Sigmoid colon (tissue), 7 donors: Measurements from ENCODE around the gene SLC38A4. TPM values are rescaled to one million over a fixed set of nuclear protein-coding genes. Genes with fewer than 3 reads are reported as not detected.

Experiments used
- DNase-seq: peaks from one replicate; pipeline ENCODE4 v3.0.0-alpha.2; 2019
- H3K27ac ChIP-seq, 4 donors: fragments of 200-600 bp; sonication (generic); one replicate each; pipeline ENCODE4 v1.5.1; 2016 to 2019; ENCODE audit warnings: mild to moderate bottlenecking in 1 of 4
- H3K27me3 ChIP-seq, 3 donors: fragments of 200-600 bp; sonication (generic); one replicate each; pipeline ENCODE4 v1.5.1; 2019; ENCODE audit warnings: mild to moderate bottlenecking in 1 of 3
- H3K36me3 ChIP-seq, 4 donors: fragments of 200-600 bp; sonication (generic); one replicate each; pipeline ENCODE4 v1.5.1; 2016 to 2019
- H3K4me1 ChIP-seq, 4 donors: fragments of 200-600 bp; sonication (generic); one replicate each; pipeline ENCODE4 v1.5.1; 2017 to 2019
- H3K4me3 ChIP-seq, 4 donors: fragments of 200-600 bp; sonication (generic); one replicate each; pipeline ENCODE4 v1.5.1; 2017 to 2019; ENCODE audit warnings: mild to moderate bottlenecking in 2 of 4, moderate library complexity in 1 of 4
- H3K9me3 ChIP-seq, 4 donors: fragments of 200-600 bp in 3 of 4; sonication (generic) in 3 of 4; one replicate each; pipeline versions ENCODE4 v1.5.1 to v1.6.1; 2013 to 2019
- CTCF ChIP-seq, 4 experiments: fragments of 450-650 bp in 3 of 4; fragments of 200-600 bp in 1 of 4; IDR thresholded peaks; one replicate each; pipeline ENCODE4 v1.5.1; 2016 to 2019; ENCODE audit warnings: antibody characterized with exemption in 4 of 4, mild to moderate bottlenecking in 3 of 4, moderate library complexity in 2 of 4
- EP300 ChIP-seq, 4 donors: sonication (generic); formaldehyde crosslinking; IDR thresholded peaks; one replicate each; pipeline ENCODE4 v1.6.1; 2017; ENCODE audit warnings: antibody characterized with exemption in 4 of 4
- POLR2A ChIP-seq, 2 donors: fragments of 450-650 bp; IDR thresholded peaks; one replicate each; pipeline ENCODE4 v1.6.1; 2016; ENCODE audit warnings: antibody characterized with exemption in 2 of 2, mild to moderate bottlenecking in 2 of 2, moderate library complexity in 2 of 2
- POLR2AphosphoS5 ChIP-seq, 4 donors: sonication (generic); formaldehyde crosslinking; IDR thresholded peaks; one replicate each; pipeline ENCODE4 v1.6.1; 2017; ENCODE audit warnings: antibody characterized with exemption in 4 of 4
- WGBS, 2 donors: extraction: QIAGEN DNeasy Blood & Tissue Kit; methylation state at CpG; one replicate each; pipeline ENCODE4 v1.1.7; 2013; 5-methylcytosine and 5-hydroxymethylcytosine counted together
- intact Hi-C: fragments of 100-400 bp; cut with DNase I; formaldehyde crosslinking; loops from one replicate; pipeline ENCODE4 v1.15.1; 2023
- polyA plus RNA-seq, 3 donors: library from polyadenylated mRNA; stranded (reverse); fragments of 200-250 nt; gene quantifications; one replicate each; pipeline ENCODE4 v1.2.3, GENCODE V29; 2013
- total RNA-seq, 4 donors: library from RNA; depleted of rRNA; stranded (reverse); fragments of >200 nt; gene quantifications; one replicate each; pipeline ENCODE4 v1.1.0, GENCODE V29; 2016
- donor health status: healthy with polysubstance abuse.
- donor health status: Bipolar disorder and iron deficiency.
- donor health status: healthy.

The SLC38A4 gene
- total and polyA plus RNA-seq, 7 donors = 0.39 to 3.5 (median 0.68) TPM

- WGBS, 2 donors = 94 to 96% methylated on average over 1 of the region's 1 CpG
Measured at GRCh38 chr12:46847001-46847400, 21.2 kb upstream of the SLC38A4 start.

DNA sequence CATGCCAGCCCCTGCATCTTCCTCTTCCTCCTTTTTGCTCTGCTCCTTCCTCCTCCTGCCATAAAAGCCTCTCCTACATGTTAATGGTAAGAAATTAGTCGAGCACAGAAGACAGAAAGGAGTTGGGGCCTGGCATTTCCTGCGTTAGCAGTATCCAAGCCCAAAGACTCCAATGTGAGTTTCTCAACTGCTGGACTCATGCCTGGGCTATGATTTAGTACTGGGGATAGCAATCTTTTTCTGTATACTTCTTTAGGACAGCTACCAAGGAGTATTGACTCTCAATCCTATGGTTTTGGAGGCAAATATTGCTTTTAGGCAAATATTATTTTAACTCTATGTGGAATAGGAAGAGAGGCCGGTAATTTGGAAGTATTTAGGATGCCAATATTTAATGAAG, 18.0 kb upstream of the SLC38A4 start:
- no peak for DNase-seq
- Histone ChIP-seq H3K27me3 (no peaks in the 10 kb centered on the region), H3K36me3 (no peaks in the 10 kb centered on the region), H3K9me3 (no peaks in the 10 kb centered on the region), H3K27ac (no peak overlapping the region), H3K4me3 (no peak overlapping the region), H3K4me1 (peaks cover 0 to 3% (median 0%) of the 10 kb centered on the region in 4 donors)
- intact Hi-C loops = no loop called here
- WGBS, 2 donors = 80 to 82% methylated on average over 3 of the region's 3 CpGs
- TF ChIP-seq CTCF (IDR thresholded peaks at IDR 0.05) (no peak), EP300 (IDR thresholded peaks at IDR 0.05) (no peak), POLR2A (IDR thresholded peaks at IDR 0.05) (no peak), POLR2AphosphoS5 (IDR thresholded peaks at IDR 0.05) (no peak)

More at GRCh38 chr12:46847001-46847400, 21.2 kb upstream of the SLC38A4 start:
- H3K9me3 ChIP-seq = no peaks in the 10 kb centered on the region
- H3K4me3 ChIP-seq = no peak overlapping the region
- no peak for DNase-seq
- no peaks in the 10 kb centered on the region for H3K27me3 ChIP-seq
- TF ChIP-seq POLR2AphosphoS5 (IDR thresholded peaks at IDR 0.05) (no peak), CTCF (IDR thresholded peaks at IDR 0.05) (no peak), POLR2A (IDR thresholded peaks at IDR 0.05) (no peak)
- H3K4me1 ChIP-seq = peaks cover 0 to 3% (median 0%) of the 10 kb centered on the region in 4 donors
- no peak overlapping the region for H3K27ac ChIP-seq
- no peaks in the 10 kb centered on the region for H3K36me3 ChIP-seq
- intact Hi-C loops = no loop called here

- H3K9me3 ChIP-seq = no peaks in the 10 kb centered on the region
- intact Hi-C loops = no loop called here
- no peaks in the 10 kb centered on the region for H3K27me3 ChIP-seq
- no peak overlapping the region for H3K27ac ChIP-seq
- TF ChIP-seq CTCF (IDR thresholded peaks at IDR 0.05) (no peak), POLR2A (IDR thresholded peaks at IDR 0.05) (no peak)
- no peak overlapping the region for H3K4me3 ChIP-seq
- H3K36me3 ChIP-seq = no peaks in the 10 kb centered on the region
- WGBS, 2 donors = 96 to 99% methylated on average over 2 of the region's 2 CpGs
- DNase-seq = no peak
- peaks cover 0 to 3% (median 0%) of the 10 kb centered on the region in 4 donors for H3K4me1 ChIP-seq
Measured at GRCh38 chr12:46841891-46842290, 16.1 kb upstream of the SLC38A4 start.

DNA sequence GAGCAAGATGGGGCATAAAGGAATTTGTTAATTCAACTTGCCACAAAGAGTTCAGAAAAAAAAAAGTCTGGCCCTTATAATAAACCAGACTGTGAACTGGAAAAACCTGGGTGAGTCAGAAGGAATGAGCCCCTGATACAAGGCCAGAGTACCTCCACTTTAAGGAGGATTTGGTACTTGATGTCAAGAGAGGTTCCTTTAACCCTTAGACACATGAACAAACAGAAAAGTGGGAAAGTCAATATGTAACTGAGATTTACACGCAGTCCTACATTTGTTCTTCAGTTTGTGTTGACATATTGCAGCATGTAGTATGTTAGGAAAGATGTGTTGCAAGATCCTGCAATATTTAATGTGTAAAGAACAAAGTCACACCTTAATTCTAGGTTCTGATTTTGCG, 14.2 kb upstream of the SLC38A4 start:
- no peak overlapping the region for H3K27ac ChIP-seq
- no peak overlapping the region for H3K4me3 ChIP-seq
- H3K4me1 ChIP-seq = peaks cover 0 to 3% (median 0%) of the 10 kb centered on the region in 4 donors
- no peak for TF ChIP-seq EP300 (IDR thresholded peaks at IDR 0.05)
- TF ChIP-seq POLR2AphosphoS5 (IDR thresholded peaks at IDR 0.05) = no peak
- no peak for TF ChIP-seq CTCF (IDR thresholded peaks at IDR 0.05)
- no peak for TF ChIP-seq POLR2A (IDR thresholded peaks at IDR 0.05)
- WGBS, 2 donors = 64 to 71% methylated on average over 2 of the region's 2 CpGs
- H3K27me3 ChIP-seq = no peaks in the 10 kb centered on the region
- H3K36me3 ChIP-seq = no peaks in the 10 kb centered on the region
- intact Hi-C loops = no loop called here
- no peaks in the 10 kb centered on the region for H3K9me3 ChIP-seq
- no peak for DNase-seq

DNA sequence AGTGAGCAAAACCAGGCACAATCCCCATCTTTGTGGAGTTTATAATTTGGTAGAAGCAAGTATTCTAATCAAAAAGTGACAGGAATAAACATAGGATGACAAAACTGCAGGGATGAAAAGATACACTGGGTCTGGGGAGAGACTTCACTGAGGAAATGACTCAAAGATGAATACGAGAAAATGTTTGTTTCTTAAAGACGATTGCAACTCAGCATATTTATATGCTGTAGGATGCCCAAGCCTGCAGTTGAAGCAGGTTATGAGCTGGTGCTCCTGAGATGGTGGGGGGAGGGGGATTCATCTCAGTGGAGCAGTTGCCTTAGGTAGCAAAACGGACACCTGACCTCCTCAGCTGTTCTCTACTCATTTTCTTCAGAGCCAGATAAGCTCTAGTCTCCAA, 13.4 kb upstream of the SLC38A4 start:
- no peak overlapping the region for H3K4me3 ChIP-seq
- no peak for DNase-seq
- no peak overlapping the region for H3K27ac ChIP-seq
- TF ChIP-seq CTCF (IDR thresholded peaks at IDR 0.05) = no peak
- TF ChIP-seq POLR2AphosphoS5 (IDR thresholded peaks at IDR 0.05) = no peak
- TF ChIP-seq POLR2A (IDR thresholded peaks at IDR 0.05) = no peak
- TF ChIP-seq EP300 (IDR thresholded peaks at IDR 0.05) = no peak
- intact Hi-C loops = no loop called here
- 83 to 85% methylated on average over 3 of the region's 3 CpGs for WGBS, 2 donors
- H3K27me3 ChIP-seq = no peaks in the 10 kb centered on the region
- H3K9me3 ChIP-seq = no peaks in the 10 kb centered on the region
- H3K4me1 ChIP-seq = peaks cover 0 to 3% (median 0%) of the 10 kb centered on the region in 4 donors
- H3K36me3 ChIP-seq = no peaks in the 10 kb centered on the region
